ENCODE results near the gene TRIM46. TPM values are rescaled to one million over a fixed set of nuclear protein-coding genes. Genes with fewer than 3 reads are reported as not detected.
"Not testable (repeated sequence)": the region's sequence is repeated elsewhere in the genome, so short reads cannot be mapped to it uniquely, and the experiment has no call there.

Gene TRIM46
- total RNA-seq, 1 experiment from 2014 or later: 6.0 TPM

GRCh38 chr1:155192346-155193274 is 19.0 kb downstream of the TRIM46 start:
- peak overlapping the region; percentile 95 for H3K4me2 ChIP-seq
- ChIA-PET CTCF (interaction anchor here (0.5 to 2.7 kb wide), 6 partner anchors 8 to 1583 kb away, joined by 3 to 15 read pairs (median 7); partner anchors contain the start of genes KRTCAP2 and TRIM46), POLR2A (ENCODE audit: unreplicated experiment) (interaction anchor here (0.6 to 2.5 kb wide), 8 partner anchors 7 to 953 kb away, joined by 3 to 17 read pairs (median 4); partner anchors contain the start of genes CLK2 and KRTCAP2)
- H3K9me2 ChIP-seq (ENCODE audit: insufficient read depth): no peaks in the 10 kb centered on the region
- H4K20me1 ChIP-seq (ENCODE audit: insufficient read depth): no peaks in the 10 kb centered on the region
- TF ChIP-seq EZH2 (IDR thresholded peaks at IDR 0.05; ENCODE audit: low read depth) (no peak), CTCF (conservative IDR thresholded peaks at IDR 0.05) (no peak)
- H3K27me3 ChIP-seq (ENCODE audit: insufficient read depth, low read depth): no peaks in the 10 kb centered on the region
- intact Hi-C loops (cut with micrococcal nuclease; ENCODE audit: unreplicated experiment): loop anchor here (2.0 to 5.0 kb wide), 3 partner anchors 16 to 130 kb away; partner anchors contain the start of gene RUSC1
- H3F3A ChIP-seq (ENCODE audit: insufficient read depth, low read depth): peaks cover 21% of the 10 kb centered on the region; the same call in 1 of the 2 replicates
- H3K27ac ChIP-seq: peak overlapping the region; percentile 59
- BruUV-seq (replicated peaks): TSS peak; percentile 21
- H2AFZ ChIP-seq: peak overlapping the region; percentile 77
- no peaks in the 10 kb centered on the region for H3K79me2 ChIP-seq (ENCODE audit: low read depth)
- H3K4me1 ChIP-seq (replicated peaks; ENCODE audit: insufficient read depth): peaks cover 14% of the 10 kb centered on the region
- no peaks in the 10 kb centered on the region for H3K9me3 ChIP-seq (ENCODE audit: insufficient read depth, low read depth)
- H3K4me3 ChIP-seq: peak overlapping the region; percentile 73
- no peaks in the 10 kb centered on the region for H3K36me3 ChIP-seq (ENCODE audit: low read depth)
- DNase-seq: peak; percentile 51 to 82

DNA sequence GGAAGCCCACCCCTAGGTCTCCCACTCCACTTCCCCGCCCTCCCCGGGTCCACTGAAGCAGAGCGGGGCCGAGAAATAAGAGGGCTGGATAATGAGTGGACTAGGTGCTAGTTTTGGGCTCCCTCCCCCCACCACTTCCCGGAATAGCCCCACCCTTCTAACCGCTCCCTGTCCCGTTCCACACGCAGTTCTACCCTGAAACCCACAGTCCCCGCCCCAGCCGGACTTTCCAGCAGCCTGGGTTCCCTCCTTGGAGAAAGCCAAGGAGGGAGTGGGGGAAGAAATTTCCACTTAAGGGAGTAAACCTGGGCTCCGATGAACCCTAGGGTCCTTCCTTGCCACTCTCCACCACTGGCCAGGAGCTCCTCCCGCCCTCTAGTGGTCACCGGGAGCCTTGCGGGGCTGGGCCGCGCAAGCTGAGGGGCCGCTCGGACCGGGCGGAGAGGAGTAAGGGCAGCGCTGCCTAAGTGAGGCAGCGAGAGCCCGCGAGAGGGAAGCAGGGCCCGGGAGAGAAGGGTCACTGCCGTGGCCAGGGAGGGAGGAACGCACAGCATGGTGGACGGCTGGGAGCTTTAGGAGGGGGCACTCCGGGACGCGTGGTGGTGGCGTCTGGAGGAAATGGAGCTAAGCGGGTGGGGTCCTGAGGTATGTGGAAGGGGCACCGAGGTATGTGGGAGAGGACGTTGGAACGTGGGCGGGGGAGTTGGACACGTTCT is 19.8 kb downstream of the TRIM46 start:
- Histone ChIP-seq H3K4me3 (peak overlapping the region; percentile 73), H3K27me3 (ENCODE audit: insufficient read depth, low read depth) (no peaks in the 10 kb centered on the region), H3F3A (ENCODE audit: insufficient read depth, low read depth) (peaks cover 16% of the 10 kb centered on the region; the same call in 1 of the 2 replicates), H3K36me3 (ENCODE audit: low read depth) (no peaks in the 10 kb centered on the region), H3K79me2 (ENCODE audit: low read depth) (no peaks in the 10 kb centered on the region), H3K27ac (peak overlapping the region; percentile 59), H4K20me1 (ENCODE audit: insufficient read depth) (no peaks in the 10 kb centered on the region), H2AFZ (peak overlapping the region; percentile 77), H3K4me2 (peak overlapping the region; percentile 95), H3K9me3 (ENCODE audit: insufficient read depth, low read depth) (no peaks in the 10 kb centered on the region), H3K9me2 (ENCODE audit: insufficient read depth) (no peaks in the 10 kb centered on the region), H3K4me1 (replicated peaks; ENCODE audit: insufficient read depth) (peaks cover 14% of the 10 kb centered on the region)
- TF ChIP-seq EZH2 (IDR thresholded peaks at IDR 0.05; ENCODE audit: low read depth) (no peak), CTCF (conservative IDR thresholded peaks at IDR 0.05) (peak; percentile 97)
- POLR2A ChIA-PET (ENCODE audit: unreplicated experiment): interaction anchor here (0.6 to 2.5 kb wide), 13 partner anchors 8 to 873 kb away, joined by 3 to 26 read pairs (median 5); partner anchors contain the start of genes CLK2 and KRTCAP2
- intact Hi-C loops (cut with micrococcal nuclease; ENCODE audit: unreplicated experiment): loop anchor here (2.0 to 5.0 kb wide), 3 partner anchors 17 to 129 kb away; partner anchors contain the start of gene RUSC1
- no TSS peak for BruUV-seq (replicated peaks)
- peak; percentile 79 to 96 for DNase-seq
- CTCF ChIA-PET: interaction anchor here (0.5 to 2.7 kb wide), 10 partner anchors 9 to 1583 kb away, joined by 3 to 19 read pairs (median 4); partner anchors contain the start of genes KRTCAP2 and TRIM46

- H3K79me2 ChIP-seq (ENCODE audit: low read depth); H3K9me2 ChIP-seq (ENCODE audit: insufficient read depth); BruUV-seq (replicated peaks); H3K9me3 ChIP-seq (ENCODE audit: insufficient read depth, low read depth); DNase-seq; H4K20me1 ChIP-seq (ENCODE audit: insufficient read depth); H3K27me3 ChIP-seq (ENCODE audit: insufficient read depth, low read depth); H3K36me3 ChIP-seq (ENCODE audit: low read depth): not testable (repeated sequence)
- H3F3A ChIP-seq (ENCODE audit: insufficient read depth, low read depth): peaks cover 16% of the 10 kb centered on the region; the same call in 1 of the 2 replicates
- ChIA-PET CTCF (interaction anchor here (0.5 to 2.7 kb wide), 8 partner anchors 10 to 209 kb away, joined by 3 to 19 read pairs (median 6); partner anchors contain the start of genes KRTCAP2 and TRIM46), POLR2A (ENCODE audit: unreplicated experiment) (interaction anchor here (0.6 to 2.5 kb wide), 10 partner anchors 9 to 1119 kb away, joined by 3 to 26 read pairs (median 7); no protein-coding TSS in a partner anchor)
- peak overlapping the region; percentile 73; the same call in 1 of the 2 replicates for H3K4me3 ChIP-seq
- H3K4me2 ChIP-seq: peak overlapping the region; percentile 95
- peak overlapping the region; percentile 59 for H3K27ac ChIP-seq
- H3K4me1 ChIP-seq (replicated peaks; ENCODE audit: insufficient read depth): peaks cover 14% of the 10 kb centered on the region
- H2AFZ ChIP-seq: peak overlapping the region; percentile 77
- intact Hi-C loops (cut with micrococcal nuclease; ENCODE audit: unreplicated experiment): loop anchor here (2.0 to 5.0 kb wide), 3 partner anchors 17 to 128 kb away; partner anchors contain the start of gene RUSC1
These were observed 20.3 kb downstream of the TRIM46 start for GRCh38 chr1:155193991-155194240.
